H9 (cell line): ENCODE results near the gene ALAS1. TPM values are rescaled to one million over a fixed set of nuclear protein-coding genes. Genes with fewer than 3 reads are reported as not detected.

Source experiments
- DNase-seq: peaks from one replicate; pipeline ENCODE4 v3.0.0-alpha.2; 2017
- H2AFZ ChIP-seq: one replicate; pipeline ENCODE4 v1.6.1; 2013; ENCODE audit warnings: mild to moderate bottlenecking, low read length, control low read depth, moderate library complexity
- H2AK5ac ChIP-seq: 2 replicates; pipeline ENCODE4 v1.6.1; 2013; ENCODE audit warnings: low read length, control low read depth, mixed read lengths; ENCODE audit not compliant: insufficient read length
- H2BK120ac ChIP-seq: one replicate; pipeline ENCODE4 v1.6.1; 2013; ENCODE audit warnings: low read depth, mild to moderate bottlenecking, low read length, control low read depth, inconsistent platforms; ENCODE audit not compliant: poor library complexity, severe bottlenecking
- H2BK12ac ChIP-seq: 2 replicates; pipeline ENCODE4 v1.6.1; 2013; ENCODE audit warnings: low read length, control low read depth, mixed read lengths, low read depth; ENCODE audit not compliant: insufficient read length
- H2BK15ac ChIP-seq: 2 replicates; pipeline ENCODE4 v1.6.1; 2013; ENCODE audit warnings: low read depth, low read length, control low read depth
- H2BK20ac ChIP-seq: one replicate; pipeline ENCODE4 v1.6.1; 2013; ENCODE audit warnings: low read depth, mild to moderate bottlenecking, low read length, control low read depth, inconsistent platforms; ENCODE audit not compliant: poor library complexity, severe bottlenecking
- H2BK5ac ChIP-seq: 2 replicates; pipeline ENCODE4 v1.6.1; 2013; ENCODE audit warnings: low read length, control low read depth, mixed read lengths; ENCODE audit not compliant: insufficient read length
- H3K14ac ChIP-seq: 2 replicates; pipeline ENCODE4 v1.6.1; 2013; ENCODE audit warnings: low read length, control low read depth; ENCODE audit not compliant: insufficient read depth
- H3K18ac ChIP-seq: 2 replicates; pipeline ENCODE4 v1.6.1; 2013; ENCODE audit warnings: low read depth, mild to moderate bottlenecking, mixed read lengths, low read length, control low read depth; ENCODE audit not compliant: insufficient read length
- H3K23ac ChIP-seq: 2 replicates; pipeline ENCODE4 v1.6.1; 2013; ENCODE audit warnings: low read length, control low read depth, mixed read lengths, low read depth; ENCODE audit not compliant: insufficient read length
- H3K23me2 ChIP-seq: 2 replicates; pipeline ENCODE4 v1.6.1; 2013; ENCODE audit warnings: low read depth, mild to moderate bottlenecking, mixed read lengths, low read length, control low read depth; ENCODE audit not compliant: insufficient read length, poor library complexity, severe bottlenecking
- H3K27ac ChIP-seq: 2 replicates; pipeline ENCODE4 v1.5.1; 2013; ENCODE audit warnings: low read length, control low read depth, mixed read lengths, low read depth; ENCODE audit not compliant: insufficient read length
- H3K27me3 ChIP-seq: 2 replicates; pipeline ENCODE4 v1.6.1; 2013; ENCODE audit warnings: low read length, control low read depth, inconsistent platforms; ENCODE audit not compliant: insufficient read depth
- H3K4ac ChIP-seq: 2 replicates; pipeline ENCODE4 v1.6.1; 2013; ENCODE audit warnings: low read depth, mild to moderate bottlenecking, control low read depth, inconsistent platforms, low read length, moderate library complexity
- H3K4me1 ChIP-seq: 2 replicates; pipeline ENCODE4 v1.6.1; 2013; ENCODE audit warnings: low read length, control low read depth, inconsistent platforms; ENCODE audit not compliant: insufficient read depth
- H3K4me2 ChIP-seq: 2 replicates; pipeline ENCODE4 v1.6.1; 2013; ENCODE audit warnings: low read length, control low read depth, mixed read lengths; ENCODE audit not compliant: insufficient read length, insufficient read depth
- H3K56ac ChIP-seq: 2 replicates; pipeline ENCODE4 v1.6.1; 2013; ENCODE audit warnings: low read depth, mild to moderate bottlenecking, mixed read lengths, low read length, control low read depth; ENCODE audit not compliant: insufficient read length
- H3K79me1 ChIP-seq: 2 replicates; pipeline ENCODE4 v1.6.1; 2013; ENCODE audit warnings: low read depth, mild to moderate bottlenecking, moderate library complexity, low read length, control low read depth, inconsistent platforms; ENCODE audit not compliant: insufficient read depth, poor library complexity, severe bottlenecking
- H3K79me2 ChIP-seq: 2 replicates; pipeline ENCODE4 v1.6.1; 2013; ENCODE audit warnings: low read length, control low read depth, inconsistent platforms; ENCODE audit not compliant: insufficient read depth
- H3K9ac ChIP-seq: 2 replicates; pipeline ENCODE4 v1.6.1; 2013; ENCODE audit warnings: low read length, control low read depth, mixed read lengths; ENCODE audit not compliant: insufficient read length; ENCODE audit errors: extremely low read depth
- H3K9me3 ChIP-seq: one replicate; pipeline ENCODE4 v1.6.1; 2013; ENCODE audit warnings: low read depth, low read length, inconsistent platforms; ENCODE audit not compliant: control insufficient read depth
- H3T11ph ChIP-seq: one replicate; pipeline ENCODE4 v1.6.1; 2013; ENCODE audit warnings: mild to moderate bottlenecking, low read length, control low read depth, inconsistent platforms
- H4K20me1 ChIP-seq: one replicate; pipeline ENCODE4 v1.6.1; 2013; ENCODE audit not compliant: control insufficient read depth, insufficient read length, insufficient read depth
- H4K5ac ChIP-seq: 2 replicates; pipeline ENCODE4 v1.6.1; 2013; ENCODE audit warnings: low read depth, mild to moderate bottlenecking, mixed read lengths, low read length, control low read depth; ENCODE audit not compliant: insufficient read length
- H4K8ac ChIP-seq: replicated peaks from 2 replicates; pipeline ENCODE4 v1.6.1; 2013; ENCODE audit warnings: low read length, control low read depth, mixed read lengths, low read depth; ENCODE audit not compliant: insufficient read length
- H4K91ac ChIP-seq: 2 replicates; pipeline ENCODE4 v1.6.1; 2013; ENCODE audit warnings: low read depth, mild to moderate bottlenecking, moderate library complexity, mixed read lengths, low read length, control low read depth; ENCODE audit not compliant: insufficient read length
- H3K27ac Mint-ChIP-seq, 3 experiments: 2 replicates in 2 of 3; 3 replicates in 1 of 3; pipeline ENCODE4 v1.8.0; 2020 to 2021; ENCODE audit warnings: mixed read lengths in 3 of 3, mild to moderate bottlenecking in 1 of 3, moderate library complexity in 1 of 3
- H3K27me3 Mint-ChIP-seq: 2 replicates; pipeline ENCODE4 v1.8.0; 2021; ENCODE audit warnings: low read depth, mild to moderate bottlenecking, moderate library complexity, mixed read lengths
- H3K36me3 Mint-ChIP-seq, 3 experiments: 2 replicates in 2 of 3; 3 replicates in 1 of 3; pipeline ENCODE4 v1.8.0; 2020 to 2021; ENCODE audit warnings: low read depth in 3 of 3, mixed read lengths in 3 of 3; ENCODE audit not compliant: insufficient read depth in 1 of 3
- H3K4me1 Mint-ChIP-seq, 2 experiments: 2 replicates each; pipeline ENCODE4 v1.8.0; 2020; ENCODE audit warnings: mixed read lengths in 2 of 2
- H3K4me3 Mint-ChIP-seq, 2 experiments: 2 replicates in 1 of 2; 3 replicates in 1 of 2; pipeline ENCODE4 v1.8.0; 2020 to 2021; ENCODE audit warnings: mild to moderate bottlenecking in 2 of 2, mixed read lengths in 2 of 2, moderate library complexity in 1 of 2
- H3K9me3 Mint-ChIP-seq, 2 experiments: 2 replicates in 1 of 2; 3 replicates in 1 of 2; pipeline ENCODE4 v1.8.0; 2020; ENCODE audit warnings: mild to moderate bottlenecking in 2 of 2, mixed read lengths in 2 of 2, moderate library complexity in 1 of 2
- WGBS: extraction: QIAGEN DNeasy Blood & Tissue Kit; methylation state at CpG from one replicate; pipeline ENCODE4 v1.1.7; 2013; ENCODE audit warnings: missing lambda C conversion rate, low lambda C conversion rate, mixed read lengths; ENCODE audit not compliant: insufficient read length; ENCODE audit errors: extremely low coverage; 5-methylcytosine and 5-hydroxymethylcytosine counted together
- total RNA-seq: library from RNA; stranded (reverse); gene quantifications from 2 replicates; pipeline ENCODE4 v1.2.1, GENCODE V29; 2021
- TF ChIP-seq, protein P1 (sequence below): fragments of 200-600 bp; sonication (generic); conservative IDR thresholded peaks from 3 replicates; pipeline ENCODE4 v1.8.0; 2021; ENCODE audit warnings: antibody characterized with exemption, mild to moderate bottlenecking

ALAS1 gene
- total RNA-seq, 1 experiment from 2014 or later, result 39.1 TPM

DNA sequence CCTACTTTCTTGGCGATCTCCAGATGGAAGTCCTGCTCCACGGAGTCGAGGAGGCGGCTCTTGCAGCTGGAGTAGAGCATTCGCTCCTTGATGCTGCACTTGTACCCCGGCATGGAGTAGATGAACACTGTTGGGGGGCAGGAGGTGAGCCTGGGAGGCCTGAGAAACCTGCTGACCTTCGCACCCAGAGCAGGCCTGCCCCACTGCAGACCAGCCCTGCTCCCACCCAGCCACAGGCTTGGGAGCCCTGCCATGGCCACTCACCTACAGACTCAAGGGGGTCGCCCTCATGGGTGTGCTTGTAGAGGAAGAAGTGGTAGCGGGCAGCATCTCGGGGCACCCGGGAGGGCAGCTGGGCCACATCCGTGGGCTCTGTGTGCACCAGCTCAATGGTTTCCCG, 31.7 kb downstream of the ALAS1 start:
- Histone ChIP-seq H3K18ac (no peak overlapping the region), H2BK20ac (no peak overlapping the region), H3K14ac (no peak overlapping the region; the same call in 1 of the 2 replicates), H2AK5ac (no peak overlapping the region), H4K20me1 (no peaks in the 10 kb centered on the region), H4K5ac (no peak overlapping the region), H4K8ac (no peak overlapping the region), H2BK120ac (no peak overlapping the region), H3K4me1 (no peaks in the 10 kb centered on the region), H3K23me2 (no peaks in the 10 kb centered on the region), H3K23ac (no peak overlapping the region), H3K27ac (no peak overlapping the region), H3K79me2 (no peaks in the 10 kb centered on the region), H2BK5ac (no peak overlapping the region), H2BK15ac (no peak overlapping the region), H4K91ac (no peak overlapping the region), H2BK12ac (no peak overlapping the region), H3K9ac (no peak overlapping the region), H3T11ph (no peak overlapping the region), H3K9me3 (no peaks in the 10 kb centered on the region), H3K79me1 (no peaks in the 10 kb centered on the region), H3K56ac (no peak overlapping the region), H3K27me3 (no peaks in the 10 kb centered on the region), H3K4me2 (no peak overlapping the region), H3K4ac (no peak overlapping the region), H2AFZ (no peak overlapping the region)
- H3K4me1 Mint-ChIP-seq, result peaks cover 0 to 15% of the 10 kb centered on the region in 2 experiments; a peak in 3 of 4 replicates
- H3K36me3 Mint-ChIP-seq, result peaks cover 12 to 34% (median 31%) of the 10 kb centered on the region in 3 experiments
- no peaks in the 10 kb centered on the region; a peak in 1 of 5 replicates for H3K9me3 Mint-ChIP-seq
- H3K4me3 Mint-ChIP-seq, result no peak overlapping the region
- TF ChIP-seq, protein P1, sequence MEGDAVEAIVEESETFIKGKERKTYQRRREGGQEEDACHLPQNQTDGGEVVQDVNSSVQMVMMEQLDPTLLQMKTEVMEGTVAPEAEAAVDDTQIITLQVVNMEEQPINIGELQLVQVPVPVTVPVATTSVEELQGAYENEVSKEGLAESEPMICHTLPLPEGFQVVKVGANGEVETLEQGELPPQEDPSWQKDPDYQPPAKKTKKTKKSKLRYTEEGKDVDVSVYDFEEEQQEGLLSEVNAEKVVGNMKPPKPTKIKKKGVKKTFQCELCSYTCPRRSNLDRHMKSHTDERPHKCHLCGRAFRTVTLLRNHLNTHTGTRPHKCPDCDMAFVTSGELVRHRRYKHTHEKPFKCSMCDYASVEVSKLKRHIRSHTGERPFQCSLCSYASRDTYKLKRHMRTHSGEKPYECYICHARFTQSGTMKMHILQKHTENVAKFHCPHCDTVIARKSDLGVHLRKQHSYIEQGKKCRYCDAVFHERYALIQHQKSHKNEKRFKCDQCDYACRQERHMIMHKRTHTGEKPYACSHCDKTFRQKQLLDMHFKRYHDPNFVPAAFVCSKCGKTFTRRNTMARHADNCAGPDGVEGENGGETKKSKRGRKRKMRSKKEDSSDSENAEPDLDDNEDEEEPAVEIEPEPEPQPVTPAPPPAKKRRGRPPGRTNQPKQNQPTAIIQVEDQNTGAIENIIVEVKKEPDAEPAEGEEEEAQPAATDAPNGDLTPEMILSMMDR, result no peak
- peak; percentile 20 for DNase-seq
- H3K27me3 Mint-ChIP-seq, result no peaks in the 10 kb centered on the region; the same call in 1 of the 2 replicates
- H3K27ac Mint-ChIP-seq, result no peak overlapping the region; a peak in 1 of 7 replicates
- no CpG with 5 or more reads among the region's 13 CpGs for WGBS
